ENCODE results near the gene TLCD1. TPM values are rescaled to one million over a fixed set of nuclear protein-coding genes. Genes with fewer than 3 reads are reported as not detected.
A peak's percentile ranks its signal among the peaks of the same experiment; 100 is the strongest.

Gene TLCD1
- total and polyA plus RNA-seq, 2 donors = 7.7 to 9.2 TPM

DNA sequence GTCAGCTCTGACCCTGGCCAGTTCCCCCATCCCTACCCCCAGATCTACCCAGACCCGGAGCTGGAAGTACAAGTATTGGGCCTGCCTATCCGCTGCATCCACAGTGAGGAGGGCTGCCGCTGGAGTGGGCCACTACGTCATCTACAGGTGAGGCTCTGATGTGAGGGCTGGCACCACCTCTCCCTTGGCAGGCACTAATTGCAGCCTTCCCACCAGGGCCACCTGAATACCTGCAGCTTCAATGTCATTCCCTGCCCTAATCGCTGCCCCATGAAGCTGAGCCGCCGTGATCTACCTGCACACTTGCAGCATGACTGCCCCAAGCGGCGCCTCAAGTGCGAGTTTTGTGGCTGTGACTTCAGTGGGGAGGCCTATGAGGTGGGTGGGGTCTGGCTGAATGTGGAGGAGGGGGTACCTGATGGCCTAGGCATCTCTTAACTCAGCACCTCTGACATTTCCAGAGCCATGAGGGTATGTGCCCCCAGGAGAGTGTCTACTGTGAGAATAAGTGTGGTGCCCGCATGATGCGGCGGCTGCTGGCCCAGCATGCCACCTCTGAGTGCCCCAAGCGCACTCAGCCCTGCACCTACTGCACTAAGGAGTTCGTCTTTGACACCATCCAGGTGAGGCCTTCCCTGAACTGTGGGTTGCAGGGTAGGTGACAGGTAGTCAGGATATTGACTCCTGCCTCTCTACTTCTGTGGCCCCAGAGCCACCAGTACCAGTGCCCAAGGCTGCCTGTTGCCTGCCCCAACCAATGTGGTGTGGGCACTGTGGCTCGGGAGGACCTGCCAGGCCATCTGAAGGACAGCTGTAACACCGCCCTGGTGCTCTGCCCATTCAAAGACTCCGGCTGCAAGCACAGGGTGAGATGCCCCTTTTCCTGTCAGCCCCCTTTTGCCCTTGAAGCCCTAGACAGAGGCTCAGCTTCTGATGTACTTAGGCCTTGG lies 22.0 kb upstream of the TLCD1 start:
- Histone ChIP-seq H3K27me3 (ENCODE audit: control insufficient read depth in 2 of 2, insufficient read depth in 1 of 2, low read length in 1 of 2) (peaks cover 0 to 10% of the 10 kb centered on the region in 2 donors), H3K27ac (ENCODE audit: low read depth in 1 of 2, low read length in 1 of 2) (peak overlapping the region in 1 of 2 donors; percentile 8), H3K4me1 (ENCODE audit: control insufficient read depth in 2 of 2, insufficient read depth in 2 of 2, low read length in 2 of 2) (peaks cover 23 to 51% of the 10 kb centered on the region in 2 donors), H3K36me3 (ENCODE audit: control insufficient read depth in 2 of 2, insufficient read depth in 2 of 2, low read length in 1 of 2) (peaks cover 31 to 54% of the 10 kb centered on the region in 2 donors), H3K9me3 (ENCODE audit: control insufficient read depth in 2 of 2, insufficient read depth in 1 of 2, low read length in 1 of 2) (no peaks in the 10 kb centered on the region), H3K4me3 (ENCODE audit: low read length in 2 of 2) (no peak overlapping the region)
- 95% methylated on average over 18 of the region's 18 CpGs for WGBS
- no peak for DNase-seq (ENCODE audit: low read depth in 6 of 9, low spot score in 9 of 9)

DNA sequence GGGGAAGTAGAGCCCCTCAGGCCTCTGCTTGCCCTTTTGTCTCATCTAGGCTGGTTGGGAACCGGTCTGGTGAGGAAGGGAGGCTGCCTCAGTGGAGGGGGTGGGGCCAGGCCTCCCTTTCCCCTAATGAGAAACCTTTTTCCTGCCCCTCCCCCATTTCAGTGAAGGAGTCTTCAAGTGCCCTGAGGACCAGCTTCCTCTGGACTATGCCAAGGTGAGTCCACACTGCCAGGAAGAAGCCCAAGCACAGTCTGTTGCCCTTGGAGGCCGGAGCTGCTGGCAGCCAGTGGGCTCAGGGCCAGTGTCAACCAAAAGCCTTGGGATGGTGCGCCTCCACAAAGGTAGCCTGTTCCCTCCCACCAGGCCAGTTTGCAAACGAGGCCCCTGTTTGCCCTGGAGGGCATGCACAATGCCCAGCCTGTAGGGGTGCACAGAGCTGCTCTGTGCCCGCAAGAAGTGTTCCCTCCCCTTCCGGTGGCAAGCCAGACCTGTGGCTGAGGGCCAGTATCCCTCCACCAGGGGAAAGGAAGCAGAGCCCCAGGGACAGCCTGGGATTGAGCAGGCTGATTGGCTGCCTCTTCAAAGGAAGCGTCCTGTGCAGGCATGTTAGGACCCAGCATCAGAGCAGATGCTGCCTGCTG lies 21.1 kb upstream of the TLCD1 start:
- Histone ChIP-seq H3K4me1 (ENCODE audit: control insufficient read depth in 2 of 2, insufficient read depth in 2 of 2, low read length in 2 of 2) (peaks cover 25 to 60% of the 10 kb centered on the region in 2 donors), H3K4me3 (ENCODE audit: low read length in 2 of 2) (no peak overlapping the region), H3K9me3 (ENCODE audit: control insufficient read depth in 2 of 2, insufficient read depth in 1 of 2, low read length in 1 of 2) (no peaks in the 10 kb centered on the region), H3K27ac (ENCODE audit: low read depth in 1 of 2, low read length in 1 of 2) (peak overlapping the region; percentile 3 to 11), H3K27me3 (ENCODE audit: control insufficient read depth in 2 of 2, insufficient read depth in 1 of 2, low read length in 1 of 2) (peaks cover 0 to 10% of the 10 kb centered on the region in 2 donors), H3K36me3 (ENCODE audit: control insufficient read depth in 2 of 2, insufficient read depth in 2 of 2, low read length in 1 of 2) (peaks cover 31 to 50% of the 10 kb centered on the region in 2 donors)
- 84% methylated on average over 7 of the region's 7 CpGs for WGBS
- DNase-seq (ENCODE audit: low read depth in 6 of 9, low spot score in 9 of 9) = no peak

DNA sequence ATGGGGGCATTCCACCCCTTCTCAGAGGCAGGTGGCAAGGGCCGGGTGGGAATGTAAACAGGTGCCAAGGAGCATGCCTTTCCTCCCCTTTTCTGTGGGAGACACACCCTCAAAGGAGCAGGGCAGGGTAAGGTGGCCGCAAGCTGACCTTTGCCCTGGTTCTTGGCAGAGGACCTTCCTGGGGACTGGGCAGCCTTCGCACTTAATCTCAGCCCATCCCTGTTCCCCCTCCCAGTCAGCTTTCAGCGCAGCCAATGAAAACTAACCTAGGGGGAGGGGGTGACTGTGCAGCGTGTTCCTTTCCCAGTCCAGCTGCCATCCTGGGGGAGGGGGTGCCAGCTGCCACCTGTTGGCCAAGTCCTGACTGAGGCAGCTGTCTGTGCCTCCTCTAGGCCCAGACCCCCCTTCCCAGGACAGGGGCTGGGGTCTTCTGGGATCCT lies 20.6 kb upstream of the TLCD1 start:
- Histone ChIP-seq H3K9me3 (ENCODE audit: control insufficient read depth in 2 of 2, insufficient read depth in 1 of 2, low read length in 1 of 2) (no peaks in the 10 kb centered on the region), H3K36me3 (ENCODE audit: control insufficient read depth in 2 of 2, insufficient read depth in 2 of 2, low read length in 1 of 2) (peaks cover 30 to 48% of the 10 kb centered on the region in 2 donors), H3K27me3 (ENCODE audit: control insufficient read depth in 2 of 2, insufficient read depth in 1 of 2, low read length in 1 of 2) (peaks cover 0 to 10% of the 10 kb centered on the region in 2 donors), H3K27ac (ENCODE audit: low read depth in 1 of 2, low read length in 1 of 2) (peak overlapping the region in 1 of 2 donors; percentile 36), H3K4me3 (ENCODE audit: low read length in 2 of 2) (peak overlapping the region in 1 of 2 donors; percentile 69), H3K4me1 (ENCODE audit: control insufficient read depth in 2 of 2, insufficient read depth in 2 of 2, low read length in 2 of 2) (peaks cover 30 to 66% of the 10 kb centered on the region in 2 donors)
- DNase-seq (ENCODE audit: low read depth in 6 of 9, low spot score in 9 of 9) = no peak
- WGBS = 77% methylated on average over 5 of the region's 5 CpGs

DNA sequence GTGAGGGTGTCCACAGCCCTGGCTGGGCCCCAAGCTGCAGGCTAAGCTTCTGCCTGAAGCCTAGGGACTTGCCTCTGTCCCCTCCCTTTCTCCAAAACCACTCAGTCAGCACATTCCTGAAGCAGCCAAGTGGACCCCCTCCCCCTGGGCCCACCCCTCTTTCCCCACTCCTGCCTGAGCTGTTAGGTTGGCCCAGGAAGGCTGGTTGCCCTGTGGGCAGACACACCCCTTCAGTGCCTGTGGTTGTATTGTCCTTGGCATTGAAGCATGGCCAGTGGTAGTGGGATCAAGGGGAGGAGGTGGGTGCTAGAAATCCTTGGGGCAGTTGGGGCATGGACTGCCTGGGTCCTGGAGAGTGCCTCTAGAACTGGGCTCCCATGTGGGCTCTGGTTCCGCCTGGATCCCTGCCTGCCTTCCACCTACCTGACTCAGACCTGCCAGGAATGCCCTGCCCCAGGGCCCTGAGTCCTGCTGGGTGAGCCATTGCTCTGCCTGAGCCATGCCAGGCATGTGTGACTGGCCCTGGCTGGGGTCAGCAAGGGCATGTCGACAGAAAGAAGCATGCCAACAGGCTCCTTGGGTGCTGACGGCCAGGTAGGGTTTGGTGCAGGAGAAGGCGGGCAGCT lies 19.9 kb upstream of the TLCD1 start:
- no peak for DNase-seq (ENCODE audit: low read depth in 6 of 9, low spot score in 9 of 9)
- peak overlapping the region; percentile 69 to 70 for H3K4me3 ChIP-seq (ENCODE audit: low read length in 2 of 2)
- peaks cover 36 to 73% of the 10 kb centered on the region in 2 donors for H3K4me1 ChIP-seq (ENCODE audit: control insufficient read depth in 2 of 2, insufficient read depth in 2 of 2, low read length in 2 of 2)
- peaks cover 0 to 10% of the 10 kb centered on the region in 2 donors for H3K27me3 ChIP-seq (ENCODE audit: control insufficient read depth in 2 of 2, insufficient read depth in 1 of 2, low read length in 1 of 2)
- no peak overlapping the region for H3K27ac ChIP-seq (ENCODE audit: low read depth in 1 of 2, low read length in 1 of 2)
- H3K9me3 ChIP-seq (ENCODE audit: control insufficient read depth in 2 of 2, insufficient read depth in 1 of 2, low read length in 1 of 2) = no peaks in the 10 kb centered on the region
- peaks cover 28 to 42% of the 10 kb centered on the region in 2 donors for H3K36me3 ChIP-seq (ENCODE audit: control insufficient read depth in 2 of 2, insufficient read depth in 2 of 2, low read length in 1 of 2)
- 91% methylated on average over 4 of the region's 4 CpGs for WGBS

DNA sequence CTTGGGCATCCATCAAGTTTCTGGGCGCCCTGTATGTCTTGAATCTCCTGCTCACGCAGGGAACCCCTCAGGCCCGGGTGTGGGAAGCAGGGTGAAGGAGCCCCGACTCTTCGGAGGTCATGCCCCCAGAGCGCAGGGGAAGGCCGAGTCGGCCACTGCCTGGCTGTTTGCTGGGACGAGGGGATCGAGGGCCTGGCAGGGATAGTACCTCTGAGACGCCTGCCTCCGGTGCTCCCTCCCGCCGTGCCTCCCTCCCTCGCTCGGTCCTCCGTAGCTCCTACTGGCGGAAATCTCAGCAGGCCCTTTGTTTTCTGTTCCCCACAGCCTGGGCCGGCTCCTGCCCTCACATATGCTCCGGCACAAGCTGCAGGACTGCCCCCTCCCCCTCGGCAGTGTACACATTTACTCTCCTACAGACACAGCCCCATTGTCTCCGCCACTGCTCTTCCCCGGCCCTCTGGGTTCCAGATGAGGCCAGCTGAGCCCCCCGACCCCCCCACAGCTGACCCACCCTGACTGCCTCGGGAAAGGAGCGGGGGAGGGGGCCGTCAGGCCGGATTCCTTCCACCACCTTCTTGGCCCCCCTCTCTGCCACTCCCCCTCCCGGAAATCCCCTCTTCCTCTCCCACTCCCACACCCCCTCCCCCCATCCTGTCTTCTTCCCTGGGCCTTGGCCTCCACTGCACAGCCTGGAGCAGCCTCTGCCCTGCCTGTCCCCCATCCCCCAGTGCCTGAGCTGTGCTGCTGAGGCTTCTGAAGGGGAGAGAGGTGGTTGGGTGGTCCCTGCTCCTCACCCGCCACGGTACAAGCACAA lies 19.1 kb upstream of the TLCD1 start:
- peak overlapping the region; percentile 74 to 76 for H3K27ac ChIP-seq (ENCODE audit: low read depth in 1 of 2, low read length in 1 of 2)
- H3K36me3 ChIP-seq (ENCODE audit: control insufficient read depth in 2 of 2, insufficient read depth in 2 of 2, low read length in 1 of 2) = peaks cover 28 to 35% of the 10 kb centered on the region in 2 donors
- 5% methylated on average over 31 of the region's 31 CpGs for WGBS
- peaks cover 38 to 80% of the 10 kb centered on the region in 2 donors for H3K4me1 ChIP-seq (ENCODE audit: control insufficient read depth in 2 of 2, insufficient read depth in 2 of 2, low read length in 2 of 2)
- H3K4me3 ChIP-seq (ENCODE audit: low read length in 2 of 2) = peak overlapping the region; percentile 69 to 70
- DNase-seq (ENCODE audit: low read depth in 6 of 9, low spot score in 9 of 9) = peak in 2 of 9 donors; percentile 37 to 53
- H3K9me3 ChIP-seq (ENCODE audit: control insufficient read depth in 2 of 2, insufficient read depth in 1 of 2, low read length in 1 of 2) = no peaks in the 10 kb centered on the region
- H3K27me3 ChIP-seq (ENCODE audit: control insufficient read depth in 2 of 2, insufficient read depth in 1 of 2, low read length in 1 of 2) = peaks cover 0 to 10% of the 10 kb centered on the region in 2 donors

DNA sequence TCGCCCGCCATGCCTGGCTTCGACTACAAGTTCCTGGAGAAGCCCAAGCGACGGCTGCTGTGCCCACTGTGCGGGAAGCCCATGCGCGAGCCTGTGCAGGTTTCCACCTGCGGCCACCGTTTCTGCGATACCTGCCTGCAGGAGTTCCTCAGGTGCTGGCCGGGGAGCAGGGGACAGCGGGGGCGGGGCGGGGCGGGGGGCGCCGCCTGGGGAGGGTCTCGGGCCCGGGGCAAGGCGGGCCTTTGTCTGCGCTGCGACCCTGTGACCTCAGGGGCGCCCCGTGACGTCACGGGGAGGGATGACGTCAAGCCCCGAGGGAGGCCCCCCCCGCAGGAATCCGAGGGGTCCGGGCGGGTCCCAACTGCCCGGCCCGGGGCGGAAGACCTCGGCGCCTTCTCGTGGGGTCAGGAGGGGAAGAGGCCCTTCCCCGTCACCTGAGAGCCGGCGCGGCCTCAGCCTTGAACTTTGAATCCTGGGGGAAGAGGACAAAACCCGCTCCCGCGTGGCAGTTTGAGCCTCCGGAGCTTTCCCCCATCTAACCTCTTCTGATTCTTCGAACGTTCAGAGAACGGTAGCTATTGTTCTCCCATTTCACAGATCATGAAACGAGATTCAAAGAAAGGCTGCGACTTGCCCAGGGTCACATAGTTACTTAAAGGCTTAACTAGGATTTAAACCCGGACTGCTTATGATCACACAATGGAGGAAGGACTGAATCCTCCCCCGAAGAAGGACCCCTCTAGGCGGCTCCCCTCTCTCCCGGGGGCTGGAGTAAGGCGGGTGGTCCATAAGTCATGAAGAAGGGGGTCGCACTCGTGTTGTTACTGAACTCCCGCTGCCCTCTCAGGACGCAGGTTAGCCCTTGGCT lies 18.3 kb upstream of the TLCD1 start:
- peak in 4 of 9 donors; percentile 41 to 73 (median 68) for DNase-seq (ENCODE audit: low read depth in 6 of 9, low spot score in 9 of 9)
- H3K27ac ChIP-seq (ENCODE audit: low read depth in 1 of 2, low read length in 1 of 2) = peak overlapping the region; percentile 77 to 82
- 2% methylated on average over 61 of the region's 61 CpGs for WGBS
- H3K27me3 ChIP-seq (ENCODE audit: control insufficient read depth in 2 of 2, insufficient read depth in 1 of 2, low read length in 1 of 2) = peaks cover 0 to 10% of the 10 kb centered on the region in 2 donors
- H3K9me3 ChIP-seq (ENCODE audit: control insufficient read depth in 2 of 2, insufficient read depth in 1 of 2, low read length in 1 of 2) = no peaks in the 10 kb centered on the region
- H3K36me3 ChIP-seq (ENCODE audit: control insufficient read depth in 2 of 2, insufficient read depth in 2 of 2, low read length in 1 of 2) = peaks cover 25 to 29% of the 10 kb centered on the region in 2 donors
- peaks cover 41 to 82% of the 10 kb centered on the region in 2 donors for H3K4me1 ChIP-seq (ENCODE audit: control insufficient read depth in 2 of 2, insufficient read depth in 2 of 2, low read length in 2 of 2)
- peak overlapping the region; percentile 69 to 70 for H3K4me3 ChIP-seq (ENCODE audit: low read length in 2 of 2)

DNA sequence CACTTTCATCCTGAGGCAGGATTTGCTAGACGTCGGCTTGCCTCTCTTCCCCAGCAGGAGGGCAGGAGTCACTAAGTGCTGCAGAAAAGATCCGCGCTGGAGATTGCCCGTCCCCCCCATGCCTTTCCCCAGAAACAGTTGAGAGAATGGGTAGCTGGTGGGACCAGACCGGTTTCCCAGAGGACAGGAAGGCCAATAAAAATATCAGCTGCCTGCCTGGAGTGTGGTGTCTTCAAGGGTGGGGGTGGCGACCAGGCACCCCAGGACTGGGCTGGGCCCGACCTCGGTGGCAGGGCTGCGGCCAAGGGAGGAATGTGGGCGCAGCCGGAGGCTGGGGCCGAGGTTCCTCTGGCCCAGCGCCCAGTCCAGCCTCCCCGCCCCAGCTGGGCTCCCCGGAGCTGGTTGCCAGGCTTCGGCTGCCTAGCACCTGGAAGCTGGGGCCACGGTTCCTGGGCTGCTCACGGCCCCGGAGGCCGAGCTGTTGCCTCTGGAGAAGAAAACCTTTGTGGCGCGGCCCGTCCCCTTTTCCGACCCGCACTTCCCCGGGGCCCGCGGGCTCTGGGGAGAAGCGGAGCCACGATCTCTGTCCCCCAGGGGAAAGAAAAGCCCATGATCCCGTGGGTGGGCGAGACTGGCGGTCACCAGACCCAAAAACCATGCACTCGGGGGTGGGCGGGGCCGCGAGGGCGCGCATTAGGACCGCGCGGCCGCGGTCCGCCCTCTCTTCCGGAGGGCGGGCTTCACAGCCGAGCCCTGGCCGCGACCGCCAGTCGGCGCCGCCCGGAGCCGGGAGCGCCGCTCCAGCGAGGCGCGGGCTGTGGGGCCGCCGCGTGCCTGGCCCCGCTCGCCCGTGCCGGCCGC lies 17.4 kb upstream of the TLCD1 start, which contains the start of gene TRAF4:
Gene TRAF4 (plus strand): TSS at position 769 of the 861 bp plus-strand sequence. CDS start 102 bp downstream, outside the sequence.
- H3K4me1 ChIP-seq (ENCODE audit: control insufficient read depth in 2 of 2, insufficient read depth in 2 of 2, low read length in 2 of 2) = peaks cover 49 to 91% of the 10 kb centered on the region in 2 donors
- H3K9me3 ChIP-seq (ENCODE audit: control insufficient read depth in 2 of 2, insufficient read depth in 1 of 2, low read length in 1 of 2) = no peaks in the 10 kb centered on the region
- peaks cover 0 to 10% of the 10 kb centered on the region in 2 donors for H3K27me3 ChIP-seq (ENCODE audit: control insufficient read depth in 2 of 2, insufficient read depth in 1 of 2, low read length in 1 of 2)
- peak within 1 kb of the TSS; percentile 81 to 82 for H3K27ac ChIP-seq (ENCODE audit: low read depth in 1 of 2, low read length in 1 of 2)
- WGBS = 2% methylated on average over 70 of the region's 70 CpGs
- peaks cover 16 to 21% of the 10 kb centered on the region in 2 donors for H3K36me3 ChIP-seq (ENCODE audit: control insufficient read depth in 2 of 2, insufficient read depth in 2 of 2, low read length in 1 of 2)
- H3K4me3 ChIP-seq (ENCODE audit: low read length in 2 of 2) = peak within 1 kb of the TSS; percentile 69 to 70
- peak in 6 of 9 donors; percentile 65 to 86 (median 78) for DNase-seq (ENCODE audit: low read depth in 6 of 9, low spot score in 9 of 9)

Measured in thymus (tissue), 11 donors.